ENCODE results near the gene TBL1Y. TPM values are rescaled to one million over a fixed set of nuclear protein-coding genes. Genes with fewer than 3 reads are reported as not detected.
"Not testable (repeated sequence)": the region's sequence is repeated elsewhere in the genome, so short reads cannot be mapped to it uniquely, and the experiment has no call there.

The TBL1Y gene
- total RNA-seq, 3 donors from 2014 or later: 3.0 TPM; not detected in 2

GRCh38 chrY:7056886-7057285, 146.4 kb downstream of the TBL1Y start:
- no peak overlapping the region for H3K4me3 ChIP-seq
- TF ChIP-seq CTCF (IDR thresholded peaks at IDR 0.05) (no peak), POLR2AphosphoS5 (IDR thresholded peaks at IDR 0.05) (no peak), POLR2A (IDR thresholded peaks at IDR 0.05) (no peak)
- no peaks in the 10 kb centered on the region for H3K4me1 ChIP-seq
- H3K27me3 ChIP-seq: no peaks in the 10 kb centered on the region
- no peak overlapping the region for H3K27ac ChIP-seq
- H3K36me3 ChIP-seq: no peaks in the 10 kb centered on the region
- no peaks in the 10 kb centered on the region for H3K9me3 ChIP-seq
- DNase-seq (ENCODE audit: low spot score in 2 of 2): no peak
- intact Hi-C loops (cut with DNase I; ENCODE audit: low total_unique reads): no loop called here

- Histone ChIP-seq H3K4me1 (no peaks in the 10 kb centered on the region), H3K9me3 (no peaks in the 10 kb centered on the region), H3K27ac (no peak overlapping the region), H3K27me3 (no peaks in the 10 kb centered on the region), H3K36me3 (no peaks in the 10 kb centered on the region), H3K4me3 (no peak overlapping the region)
- no peak for DNase-seq (ENCODE audit: low spot score in 2 of 2)
- TF ChIP-seq POLR2A (IDR thresholded peaks at IDR 0.05) (no peak), POLR2AphosphoS5 (IDR thresholded peaks at IDR 0.05) (no peak), CTCF (IDR thresholded peaks at IDR 0.05) (no peak)
- intact Hi-C loops (cut with DNase I; ENCODE audit: low total_unique reads): no loop called here
These were observed 168.2 kb downstream of the TBL1Y start for GRCh38 chrY:7078725-7079124.

- H3K27ac ChIP-seq; H3K27me3 ChIP-seq; H3K4me3 ChIP-seq; intact Hi-C loops (cut with DNase I; ENCODE audit: low total_unique reads); DNase-seq (ENCODE audit: low spot score in 2 of 2); H3K9me3 ChIP-seq; H3K36me3 ChIP-seq; H3K4me1 ChIP-seq: not testable (repeated sequence)
These were observed 170.1 kb downstream of the TBL1Y start for GRCh38 chrY:7080548-7080947.

- TF ChIP-seq POLR2A (IDR thresholded peaks at IDR 0.05) (no peak), CTCF (IDR thresholded peaks at IDR 0.05) (peak in 1 of 3 donors; percentile 50)
- intact Hi-C loops (cut with DNase I; ENCODE audit: low total_unique reads): no loop called here
- no peak overlapping the region for H3K4me3 ChIP-seq
- DNase-seq (ENCODE audit: low spot score in 2 of 2): peak in 1 of 2 donors; percentile 63
- H3K27me3 ChIP-seq: no peaks in the 10 kb centered on the region
- H3K27ac ChIP-seq: no peak overlapping the region
- H3K4me1 ChIP-seq: no peaks in the 10 kb centered on the region
- H3K36me3 ChIP-seq: no peaks in the 10 kb centered on the region
- H3K9me3 ChIP-seq: no peaks in the 10 kb centered on the region
These were observed 175.1 kb downstream of the TBL1Y start for GRCh38 chrY:7085606-7086005.

DNA sequence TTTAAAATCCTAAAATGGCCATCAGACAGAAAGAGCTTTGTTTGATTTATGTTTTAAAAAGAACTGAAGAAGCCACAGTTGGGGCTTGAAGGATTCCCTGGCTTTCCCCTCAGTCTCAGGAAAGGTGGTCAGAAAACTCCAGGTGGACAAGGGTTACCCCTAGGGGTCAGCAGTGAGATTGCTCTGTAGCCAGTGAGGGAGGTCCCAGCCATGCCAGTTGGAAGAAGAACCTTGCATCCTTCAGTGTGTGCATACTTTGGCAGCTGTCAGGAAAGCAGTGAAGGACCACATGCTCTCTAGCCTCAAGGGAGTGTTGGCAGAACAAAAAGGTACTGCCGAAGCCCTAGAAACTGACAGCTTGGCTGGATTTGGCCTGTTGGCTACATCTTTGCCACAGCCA, 182.3 kb downstream of the TBL1Y start:
- no peak for TF ChIP-seq POLR2AphosphoS5 (IDR thresholded peaks at IDR 0.05)
- no peak for TF ChIP-seq POLR2A (IDR thresholded peaks at IDR 0.05)
- TF ChIP-seq CTCF (IDR thresholded peaks at IDR 0.05): no peak
- intact Hi-C loops (cut with DNase I; ENCODE audit: low total_unique reads): no loop called here
- H3K36me3 ChIP-seq: no peaks in the 10 kb centered on the region
- no peaks in the 10 kb centered on the region for H3K27me3 ChIP-seq
- H3K27ac ChIP-seq: no peak overlapping the region
- no peaks in the 10 kb centered on the region for H3K4me1 ChIP-seq
- H3K9me3 ChIP-seq: no peaks in the 10 kb centered on the region
- no peak overlapping the region for H3K4me3 ChIP-seq
- DNase-seq (ENCODE audit: low spot score in 2 of 2): no peak

GRCh38 chrY:7094365-7094764, 183.9 kb downstream of the TBL1Y start:
- DNase-seq (ENCODE audit: low spot score in 2 of 2): no peak
- no peak for TF ChIP-seq POLR2AphosphoS5 (IDR thresholded peaks at IDR 0.05)
- TF ChIP-seq CTCF (IDR thresholded peaks at IDR 0.05): no peak
- TF ChIP-seq POLR2A (IDR thresholded peaks at IDR 0.05): no peak
- intact Hi-C loops (cut with DNase I; ENCODE audit: low total_unique reads): no loop called here
- Histone ChIP-seq H3K27me3 (no peaks in the 10 kb centered on the region), H3K4me1 (no peaks in the 10 kb centered on the region), H3K9me3 (no peaks in the 10 kb centered on the region), H3K36me3 (no peaks in the 10 kb centered on the region), H3K4me3 (no peak overlapping the region), H3K27ac (no peak overlapping the region)
